Urinary bladder (tissue), 4 donors: ENCODE results near the gene MAPK4. TPM values are rescaled to one million over a fixed set of nuclear protein-coding genes. Genes with fewer than 3 reads are reported as not detected.
"Not testable (repeated sequence)": the region's sequence is repeated elsewhere in the genome, so short reads cannot be mapped to it uniquely, and the experiment has no call there.

Source experiments
- DNase-seq: peaks from one replicate; pipeline ENCODE4 v3.0.0-alpha.2; 2015; ENCODE audit errors: extremely low spot score
- H3K27ac ChIP-seq: one replicate; pipeline ENCODE4 v1.5.1; 2013; ENCODE audit warnings: low read depth, mild to moderate bottlenecking, moderate library complexity
- H3K36me3 ChIP-seq: one replicate; pipeline ENCODE4 v1.6.1; 2013; ENCODE audit warnings: mild to moderate bottlenecking, moderate library complexity; ENCODE audit not compliant: insufficient read depth
- H3K4me1 ChIP-seq: one replicate; pipeline ENCODE4 v1.6.1; 2013; ENCODE audit warnings: mild to moderate bottlenecking, moderate library complexity; ENCODE audit not compliant: insufficient read depth
- H3K4me3 ChIP-seq: one replicate; pipeline ENCODE4 v1.5.1; 2013; ENCODE audit warnings: low read depth, low read length
- WGBS: extraction: QIAGEN DNeasy Blood & Tissue Kit; methylation state at CpG from one replicate; pipeline ENCODE4 v1.1.7; 2013; 5-methylcytosine and 5-hydroxymethylcytosine counted together
- polyA plus RNA-seq: library from polyadenylated mRNA; stranded (reverse); fragments of 200-250 nt; gene quantifications from one replicate; pipeline ENCODE4 v1.2.3, GENCODE V29; 2013
- total RNA-seq: library from RNA; depleted of rRNA; stranded (reverse); fragments of >200 nt; gene quantifications from one replicate; pipeline ENCODE4 v1.2.3, GENCODE V29; 2014
- donor health status: healthy with polysubstance abuse.
- donor health status: healthy.

MAPK4 gene
- total and polyA plus RNA-seq, 2 donors = 3.6 to 13.8 TPM

DNA sequence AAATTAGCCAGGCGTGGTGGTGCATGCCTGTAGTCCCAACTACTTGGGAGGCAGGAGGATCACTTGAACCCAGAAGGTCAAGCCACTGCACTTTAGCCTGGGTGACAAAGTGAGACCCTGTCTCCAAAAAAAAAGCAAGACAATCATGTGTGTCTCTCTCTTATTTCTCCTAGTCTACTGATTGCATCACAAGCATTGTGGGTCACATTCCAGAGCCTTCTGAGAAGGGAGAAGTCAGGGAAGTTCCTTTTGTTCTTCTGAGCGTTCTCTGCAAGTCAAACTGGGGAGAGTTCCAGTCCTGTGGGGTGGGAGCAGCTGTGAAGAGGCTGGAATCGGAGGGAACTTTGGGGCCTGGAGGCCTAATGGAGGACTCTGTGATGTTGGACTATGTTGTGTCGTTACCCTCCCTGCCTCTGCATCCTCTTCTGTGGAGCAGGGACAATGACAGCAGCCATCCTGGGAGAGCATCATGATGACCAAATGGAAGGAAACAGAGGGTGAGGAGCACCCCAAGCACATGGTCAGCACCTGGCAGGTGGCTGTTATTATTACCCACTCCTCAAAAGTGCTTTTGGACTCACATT lies 144.6 kb downstream of the MAPK4 start:
- no peaks in the 10 kb centered on the region for H3K4me1 ChIP-seq
- DNase-seq = no peak
- H3K27ac ChIP-seq = no peak overlapping the region
- 86% methylated on average over 4 of the region's 4 CpGs for WGBS
- no peaks in the 10 kb centered on the region for H3K36me3 ChIP-seq
- no peak overlapping the region for H3K4me3 ChIP-seq

DNA sequence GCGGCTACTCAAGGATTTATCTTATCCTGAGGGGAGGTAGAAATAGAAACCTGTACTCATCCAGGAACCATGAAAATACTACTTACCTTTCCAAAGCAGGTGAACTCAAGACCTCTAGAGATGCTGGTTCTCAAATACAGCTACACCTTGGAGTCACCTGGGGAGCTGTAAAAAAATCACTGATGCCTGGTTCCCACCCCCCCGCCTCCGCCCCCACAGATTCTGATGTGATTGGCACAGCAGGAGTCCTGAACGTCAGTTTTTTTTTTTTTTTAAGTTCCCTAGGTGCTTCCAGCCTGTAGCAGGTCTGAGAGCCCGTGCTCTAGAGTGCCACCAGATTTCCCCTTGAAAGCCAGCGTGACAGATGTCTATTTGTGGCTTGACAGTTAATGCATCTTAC lies 146.3 kb downstream of the MAPK4 start:
- no peak overlapping the region for H3K4me3 ChIP-seq
- H3K4me1 ChIP-seq = no peaks in the 10 kb centered on the region
- H3K27ac ChIP-seq = no peak overlapping the region
- DNase-seq = no peak
- H3K36me3 ChIP-seq = no peaks in the 10 kb centered on the region
- whole genome bisulfite sequencing = 81% methylated on average over 6 of the region's 6 CpGs

DNA sequence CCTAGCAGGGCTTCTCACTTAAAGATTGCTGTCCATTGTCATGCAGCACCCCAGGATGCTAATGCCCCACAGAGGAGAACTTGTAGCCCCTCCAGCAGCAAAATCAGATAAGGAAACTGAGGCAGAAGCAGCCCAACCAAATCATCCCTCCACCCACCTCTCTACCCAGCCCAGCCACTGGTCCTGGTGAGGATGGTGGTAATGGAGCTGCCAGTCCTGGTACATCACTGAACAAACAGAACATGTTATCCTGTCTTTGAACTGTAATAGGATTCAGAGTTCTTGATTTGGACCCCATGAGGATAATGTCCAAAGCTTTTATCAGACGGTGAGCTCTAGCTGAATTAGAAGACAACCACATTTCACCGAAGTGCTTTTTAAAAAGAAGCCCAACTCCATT lies 146.8 kb downstream of the MAPK4 start:
- Histone ChIP-seq H3K36me3 (no peaks in the 10 kb centered on the region), H3K4me1 (no peaks in the 10 kb centered on the region), H3K27ac (no peak overlapping the region), H3K4me3 (no peak overlapping the region)
- WGBS = 77% methylated on average over 2 of the region's 2 CpGs
- no peak for DNase-seq

DNA sequence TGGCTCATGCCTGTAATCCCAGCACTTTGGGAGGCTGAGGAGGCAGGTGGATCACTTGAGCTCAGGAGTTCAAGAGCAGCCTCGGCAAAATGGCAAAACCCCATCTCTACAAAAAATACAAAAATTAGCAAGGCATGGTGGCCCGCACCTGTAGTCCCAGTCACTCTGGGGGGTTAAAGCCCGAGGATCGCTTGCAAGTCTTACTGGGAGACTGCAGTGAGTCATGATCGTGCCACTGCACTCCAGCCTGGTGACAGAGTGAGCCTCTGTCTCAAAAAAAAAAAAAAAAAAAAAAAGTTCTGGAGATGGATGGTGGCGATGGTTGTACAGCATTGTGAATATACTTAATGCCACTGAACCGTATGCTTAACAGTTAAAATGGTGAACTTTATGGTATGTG lies 147.4 kb downstream of the MAPK4 start:
- WGBS = 89% methylated on average over 7 of the region's 7 CpGs
- H3K36me3 ChIP-seq, H3K4me1 ChIP-seq, H3K4me3 ChIP-seq, H3K27ac ChIP-seq, DNase-seq: not testable (repeated sequence)

DNA sequence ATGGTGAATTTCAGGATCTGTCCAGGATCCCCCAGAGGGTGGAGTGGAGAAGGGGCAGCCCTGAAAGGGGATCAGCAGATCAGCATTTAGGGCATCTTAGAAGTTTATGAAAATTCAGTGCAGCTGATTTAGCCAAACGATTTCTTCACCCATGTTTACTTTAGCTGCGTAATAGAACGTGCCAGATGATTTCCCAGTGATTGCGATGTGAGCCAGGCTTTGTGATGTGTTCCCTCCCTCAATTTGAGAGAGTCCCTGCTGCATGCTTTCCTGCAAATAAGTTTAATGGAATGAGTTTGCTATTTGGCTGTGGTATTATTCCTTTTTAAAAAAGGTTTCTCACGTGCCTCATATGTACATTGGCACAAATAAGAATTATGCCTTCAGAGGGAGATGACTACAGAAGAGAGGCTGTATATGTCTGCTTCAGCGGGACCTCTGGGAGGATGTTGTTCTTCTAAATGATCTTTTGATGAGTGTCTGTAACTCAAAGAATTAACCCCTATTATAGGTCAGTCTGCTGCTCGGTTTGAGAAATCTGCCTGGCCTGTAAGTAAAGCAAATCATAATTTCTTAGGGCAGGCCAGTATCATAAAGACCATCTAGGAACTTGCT lies 148.1 kb downstream of the MAPK4 start:
- 25% methylated on average over 7 of the region's 7 CpGs for WGBS
- H3K4me1 ChIP-seq = no peaks in the 10 kb centered on the region
- DNase-seq = no peak
- no peak overlapping the region for H3K27ac ChIP-seq
- no peak overlapping the region for H3K4me3 ChIP-seq
- H3K36me3 ChIP-seq = no peaks in the 10 kb centered on the region

DNA sequence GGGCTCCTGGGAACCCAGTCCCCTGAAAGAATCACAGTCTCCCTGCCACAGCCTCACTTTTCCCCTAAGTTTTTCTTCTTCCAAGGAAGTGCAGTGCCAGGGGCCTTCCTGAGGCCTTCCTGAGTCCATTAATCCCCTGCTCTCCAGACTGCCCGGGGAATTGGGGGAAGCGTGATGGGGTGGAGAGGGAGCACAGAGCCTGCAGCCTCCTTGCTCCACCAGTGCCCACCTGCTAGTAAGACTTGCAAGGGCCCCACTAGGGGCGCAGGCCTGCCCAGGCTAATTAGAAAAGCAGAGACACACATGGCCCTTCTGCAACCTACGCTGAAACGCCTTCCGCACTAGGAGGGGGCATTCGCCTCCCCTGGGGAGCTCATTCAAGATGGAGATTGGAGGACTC lies 149.3 kb downstream of the MAPK4 start:
- no peak for DNase-seq
- H3K4me3 ChIP-seq = no peak overlapping the region
- H3K4me1 ChIP-seq = no peaks in the 10 kb centered on the region
- WGBS = 86% methylated on average over 7 of the region's 7 CpGs
- H3K36me3 ChIP-seq = no peaks in the 10 kb centered on the region
- H3K27ac ChIP-seq = no peak overlapping the region

DNA sequence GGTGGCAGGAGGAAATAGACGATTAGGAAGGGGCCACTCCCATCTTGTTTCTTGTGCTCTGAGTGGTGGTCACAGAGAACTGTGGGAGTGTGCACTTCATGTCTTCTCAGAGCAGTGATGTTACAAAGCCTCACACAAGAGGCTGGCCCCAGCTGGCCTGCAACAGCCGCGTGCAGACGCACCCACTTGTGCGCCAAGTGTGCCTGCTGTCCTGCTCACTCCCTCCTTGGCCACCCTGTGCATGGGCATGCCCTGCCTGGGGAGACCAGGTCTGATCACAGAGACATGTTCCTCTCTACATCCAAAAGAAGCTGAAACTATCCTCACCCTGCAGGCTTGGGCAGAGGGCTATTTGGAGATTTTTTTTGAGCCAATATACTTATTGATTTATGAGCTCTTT lies 151.5 kb downstream of the MAPK4 start:
- Histone ChIP-seq H3K4me3 (no peak overlapping the region), H3K4me1 (no peaks in the 10 kb centered on the region), H3K27ac (no peak overlapping the region), H3K36me3 (no peaks in the 10 kb centered on the region)
- no peak for DNase-seq
- 70% methylated on average over 5 of the region's 5 CpGs for WGBS

DNA sequence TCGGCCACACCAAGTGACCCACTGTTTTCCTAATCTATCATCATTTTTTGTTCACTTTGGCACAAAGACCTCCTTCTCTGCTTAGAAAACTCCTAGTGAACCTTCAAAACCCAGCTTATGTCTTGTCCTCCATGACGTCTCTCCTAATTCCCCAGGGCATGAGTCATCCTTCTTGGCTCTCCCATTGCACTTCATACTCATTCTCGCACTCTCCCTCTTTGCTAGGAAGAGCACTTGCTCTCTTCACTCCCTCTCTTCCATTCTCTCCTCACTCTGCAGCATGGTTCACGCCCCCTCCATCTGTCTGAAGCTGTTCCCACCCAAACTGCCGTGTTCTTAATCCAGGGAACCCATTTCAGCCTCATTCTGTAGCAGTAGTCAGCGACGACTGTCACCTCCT lies 156.0 kb downstream of the MAPK4 start:
- Histone ChIP-seq H3K4me3 (no peak overlapping the region), H3K27ac (no peak overlapping the region), H3K36me3 (no peaks in the 10 kb centered on the region), H3K4me1 (no peaks in the 10 kb centered on the region)
- 89% methylated on average over 7 of the region's 7 CpGs for WGBS
- no peak for DNase-seq

DNA sequence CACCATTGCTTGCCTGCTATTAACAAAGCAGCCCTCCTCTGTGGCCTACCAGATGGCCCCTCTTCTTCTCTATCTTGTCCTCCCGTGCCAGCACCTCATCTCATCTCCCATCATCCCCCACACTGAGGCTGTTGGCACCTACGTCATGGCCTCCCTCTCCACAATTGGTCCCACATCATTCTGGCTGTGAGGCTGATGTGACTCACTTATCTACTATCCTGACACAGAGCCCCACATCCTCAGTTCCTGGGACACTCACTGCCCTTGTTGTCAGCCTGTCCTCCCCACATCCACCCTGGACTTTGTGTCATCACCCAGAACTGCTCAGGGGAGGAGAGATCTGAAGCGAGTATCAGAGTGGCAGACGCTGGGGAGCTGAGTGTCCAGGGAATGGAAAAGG lies 157.0 kb downstream of the MAPK4 start:
- H3K36me3 ChIP-seq = no peaks in the 10 kb centered on the region
- no peak overlapping the region for H3K27ac ChIP-seq
- DNase-seq = no peak
- 86% methylated on average over 4 of the region's 4 CpGs for WGBS
- H3K4me1 ChIP-seq = no peaks in the 10 kb centered on the region
- no peak overlapping the region for H3K4me3 ChIP-seq

DNA sequence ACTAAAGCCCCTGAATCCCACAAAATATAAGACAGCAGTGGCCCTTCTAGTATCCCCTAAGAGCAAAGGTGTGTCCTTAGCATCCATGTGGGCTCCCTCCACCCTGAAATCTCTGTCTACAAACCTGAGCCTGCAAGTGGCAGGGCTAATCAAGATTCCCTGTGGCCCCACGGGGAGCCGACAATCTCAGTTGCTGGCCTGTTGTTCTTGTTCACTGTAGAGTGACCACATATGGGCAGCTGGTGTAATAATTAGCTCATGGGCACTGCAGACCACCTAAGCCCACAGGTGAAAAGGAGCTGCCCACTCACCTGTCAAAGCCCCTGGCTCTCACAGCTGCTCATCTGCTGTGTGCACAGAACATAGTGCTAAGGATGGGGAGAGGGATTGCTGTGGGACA lies 157.7 kb downstream of the MAPK4 start:
- WGBS = 95% methylated on average over 2 of the region's 2 CpGs
- H3K4me1 ChIP-seq = no peaks in the 10 kb centered on the region
- DNase-seq = no peak
- no peaks in the 10 kb centered on the region for H3K36me3 ChIP-seq
- H3K4me3 ChIP-seq = no peak overlapping the region
- no peak overlapping the region for H3K27ac ChIP-seq

DNA sequence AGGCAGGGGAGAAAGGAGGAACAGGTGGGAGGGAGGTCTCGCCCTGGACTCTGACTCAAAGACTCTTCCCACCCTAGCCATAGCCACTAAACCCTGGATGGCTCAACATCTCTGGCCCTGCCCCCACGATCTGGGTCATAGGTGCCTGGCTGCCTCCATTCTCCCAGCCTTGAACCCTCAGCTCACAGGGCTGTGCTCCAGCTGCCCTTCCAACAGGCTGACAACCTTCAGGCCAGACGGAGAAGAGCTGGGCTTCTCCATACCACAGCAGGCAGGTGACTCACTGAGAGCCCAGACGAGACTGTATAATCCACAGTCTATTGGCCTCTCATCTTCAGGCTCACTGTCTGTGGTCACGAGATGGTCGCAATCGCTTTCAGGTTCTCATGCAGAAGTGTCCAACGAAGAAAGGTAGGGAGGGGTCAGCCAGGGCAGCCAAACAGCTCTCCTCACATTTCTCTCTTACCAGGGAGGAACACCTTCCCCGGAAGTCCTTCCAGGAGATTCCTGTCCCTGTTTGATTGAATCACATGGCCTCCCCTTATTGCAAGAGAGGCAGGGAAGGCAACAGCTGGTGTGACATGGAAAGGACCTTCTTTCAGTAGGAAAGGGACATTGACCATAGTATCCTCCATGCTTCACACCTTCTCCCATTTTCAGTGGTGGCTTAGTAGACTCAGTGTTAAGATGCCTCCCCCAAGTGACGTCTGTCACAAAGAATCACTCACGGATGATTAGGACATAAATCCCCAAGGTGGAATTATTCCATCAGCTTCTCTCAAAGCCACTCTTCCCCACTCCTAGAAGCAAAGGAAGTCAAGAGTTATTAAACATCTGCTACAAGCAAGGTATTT lies 159.8 kb downstream of the MAPK4 start:
- Histone ChIP-seq H3K4me1 (no peaks in the 10 kb centered on the region), H3K36me3 (no peaks in the 10 kb centered on the region), H3K4me3 (no peak overlapping the region), H3K27ac (no peak overlapping the region)
- WGBS = 85% methylated on average over 11 of the region's 11 CpGs
- DNase-seq = no peak

DNA sequence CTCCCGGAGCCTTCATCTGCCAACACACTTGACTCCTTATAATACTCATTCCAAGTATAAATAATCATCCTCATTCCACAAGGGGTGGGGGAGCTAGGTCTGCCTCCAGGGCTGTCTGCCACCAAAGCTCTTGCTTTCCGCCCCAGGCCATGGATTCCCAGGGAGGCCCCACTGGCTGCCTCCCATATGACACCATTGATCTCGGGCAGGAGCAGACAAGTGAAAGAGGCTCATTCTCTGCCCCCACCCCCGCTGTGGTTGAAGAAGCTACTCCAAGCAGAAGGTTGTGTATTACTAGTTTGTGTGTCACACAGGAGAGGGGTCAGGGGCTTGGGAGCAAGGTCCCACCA lies 160.4 kb downstream of the MAPK4 start:
- Histone ChIP-seq H3K4me1 (no peaks in the 10 kb centered on the region), H3K36me3 (no peaks in the 10 kb centered on the region), H3K4me3 (no peak overlapping the region), H3K27ac (no peak overlapping the region)
- DNase-seq = no peak
- 73% methylated on average over 4 of the region's 4 CpGs for WGBS

DNA sequence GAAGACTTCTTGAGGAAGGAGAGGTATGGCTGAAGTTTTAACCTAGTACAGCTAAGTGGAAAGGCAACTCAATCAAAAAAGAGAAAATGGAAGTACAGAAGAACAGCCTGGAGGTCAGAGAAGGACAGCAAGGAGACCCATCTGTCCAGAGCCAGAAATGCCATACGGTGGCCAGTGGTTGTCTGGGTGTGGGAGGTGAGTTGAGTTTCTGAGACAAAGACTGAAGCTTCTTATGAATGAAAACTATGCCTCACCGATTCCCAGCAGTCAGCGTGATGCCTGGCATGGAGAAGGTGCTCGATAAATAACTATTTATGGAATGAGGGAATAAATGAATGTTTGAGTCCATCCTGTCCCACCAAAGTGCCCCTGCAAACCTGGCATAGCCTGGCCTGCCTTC lies 161.1 kb downstream of the MAPK4 start:
- Histone ChIP-seq H3K27ac (no peak overlapping the region), H3K4me1 (no peaks in the 10 kb centered on the region), H3K36me3 (no peaks in the 10 kb centered on the region), H3K4me3 (no peak overlapping the region)
- no peak for DNase-seq
- WGBS = 89% methylated on average over 4 of the region's 4 CpGs

DNA sequence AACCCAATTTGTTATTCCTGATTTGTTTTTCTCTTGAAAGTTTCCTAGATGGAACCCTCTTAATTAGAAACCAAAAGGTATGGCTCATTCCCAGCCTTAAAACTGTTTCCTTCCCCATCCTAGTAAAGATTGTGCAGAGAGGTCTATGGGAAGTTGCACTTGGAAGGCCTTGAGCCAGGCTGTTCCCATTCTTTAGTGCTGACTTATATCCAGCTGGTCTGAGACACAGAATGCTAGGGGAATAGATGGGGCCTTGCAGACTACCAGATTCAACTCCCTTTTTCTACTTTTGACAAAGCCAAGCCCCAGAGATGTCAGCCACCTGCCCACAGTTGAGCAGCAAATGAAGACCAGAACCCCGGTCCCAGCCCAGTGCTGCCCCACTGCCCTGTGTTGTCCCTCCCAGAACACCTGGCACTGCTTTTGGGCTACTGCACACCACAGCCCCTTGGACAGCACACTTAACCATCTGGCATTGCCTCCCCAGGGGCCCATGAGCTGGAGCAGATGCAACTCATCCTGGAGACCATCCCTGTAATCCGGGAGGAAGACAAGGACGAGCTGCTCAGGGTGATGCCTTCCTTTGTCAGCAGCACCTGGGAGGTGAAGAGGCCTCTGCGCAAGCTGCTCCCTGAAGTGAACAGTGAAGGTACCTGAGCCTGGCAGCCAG lies 161.7 kb downstream of the MAPK4 start:
- H3K36me3 ChIP-seq = no peaks in the 10 kb centered on the region
- no peak overlapping the region for H3K4me3 ChIP-seq
- H3K4me1 ChIP-seq = no peaks in the 10 kb centered on the region
- no peak overlapping the region for H3K27ac ChIP-seq
- 86% methylated on average over 4 of the region's 4 CpGs for WGBS
- no peak for DNase-seq
